ENCODE measurements around the gene HOMER2. TPM values are rescaled to one million over a fixed set of nuclear protein-coding genes. Genes with fewer than 3 reads are reported as not detected.
A peak's percentile ranks its signal among the peaks of the same experiment; 100 is the strongest.
"Not testable (repeated sequence)": the region's sequence is repeated elsewhere in the genome, so short reads cannot be mapped to it uniquely, and the experiment has no call there.

Gene HOMER2
- total RNA-seq, 1 donor from 2014 or later = 75.3 TPM

- Histone ChIP-seq H3K27me3 (ENCODE audit: control insufficient read depth, insufficient read depth, low read length) (no peaks in the 10 kb centered on the region), H3K36me3 (ENCODE audit: control insufficient read depth, insufficient read depth, low read length) (peaks cover 1% of the 10 kb centered on the region), H3K4me3 (ENCODE audit: low read depth, low read length) (no peak overlapping the region)
- TF ChIP-seq CTCF (IDR thresholded peaks at IDR 0.05; ENCODE audit: insufficient read depth, low read length, severe bottlenecking) = no peak
- FAIRE-seq = no peak
- DNase-seq (ENCODE audit: low read depth) = peak; percentile 69
Measured at GRCh38 chr15:82900511-82901060, 51.9 kb downstream of the HOMER2 start.

- DNase-seq (ENCODE audit: low read depth) = no peak
- peak; percentile 62 for FAIRE-seq
- Histone ChIP-seq H3K4me3 (ENCODE audit: low read depth, low read length) (no peak overlapping the region), H3K27me3 (ENCODE audit: control insufficient read depth, insufficient read depth, low read length) (no peaks in the 10 kb centered on the region), H3K36me3 (ENCODE audit: control insufficient read depth, insufficient read depth, low read length) (peaks cover 1% of the 10 kb centered on the region)
- TF ChIP-seq CTCF (IDR thresholded peaks at IDR 0.05; ENCODE audit: insufficient read depth, low read length, severe bottlenecking) = no peak
Measured at GRCh38 chr15:82898961-82899360, 53.6 kb downstream of the HOMER2 start.

GRCh38 chr15:82895983-82896382, 56.5 kb downstream of the HOMER2 start:
- no peak overlapping the region for H3K4me3 ChIP-seq (ENCODE audit: low read depth, low read length)
- DNase-seq (ENCODE audit: low read depth) = no peak
- FAIRE-seq = no peak
- H3K36me3 ChIP-seq (ENCODE audit: control insufficient read depth, insufficient read depth, low read length) = peaks cover 1% of the 10 kb centered on the region
- no peaks in the 10 kb centered on the region for H3K27me3 ChIP-seq (ENCODE audit: control insufficient read depth, insufficient read depth, low read length)
- no peak for TF ChIP-seq CTCF (IDR thresholded peaks at IDR 0.05; ENCODE audit: insufficient read depth, low read length, severe bottlenecking)

- peaks cover 3% of the 10 kb centered on the region for H3K36me3 ChIP-seq (ENCODE audit: control insufficient read depth, insufficient read depth, low read length)
- H3K4me3 ChIP-seq (ENCODE audit: low read depth, low read length) = no peak overlapping the region
- DNase-seq (ENCODE audit: low read depth) = no peak
- FAIRE-seq = no peak
- no peak for TF ChIP-seq CTCF (IDR thresholded peaks at IDR 0.05; ENCODE audit: insufficient read depth, low read length, severe bottlenecking)
- no peaks in the 10 kb centered on the region for H3K27me3 ChIP-seq (ENCODE audit: control insufficient read depth, insufficient read depth, low read length)
Measured at GRCh38 chr15:82894971-82895520, 57.5 kb downstream of the HOMER2 start.

- not testable (repeated sequence) for H3K36me3 ChIP-seq (ENCODE audit: control insufficient read depth, insufficient read depth, low read length); DNase-seq (ENCODE audit: low read depth); H3K27me3 ChIP-seq (ENCODE audit: control insufficient read depth, insufficient read depth, low read length); H3K4me3 ChIP-seq (ENCODE audit: low read depth, low read length); FAIRE-seq
Measured at GRCh38 chr15:82893473-82893872, 59.0 kb downstream of the HOMER2 start.

- Histone ChIP-seq H3K4me3 (ENCODE audit: low read depth, low read length) (no peak overlapping the region), H3K27me3 (ENCODE audit: control insufficient read depth, insufficient read depth, low read length) (no peaks in the 10 kb centered on the region), H3K36me3 (ENCODE audit: control insufficient read depth, insufficient read depth, low read length) (peaks cover 10% of the 10 kb centered on the region)
- FAIRE-seq (no peak), DNase-seq (ENCODE audit: low read depth) (no peak)
- no peak for TF ChIP-seq CTCF (IDR thresholded peaks at IDR 0.05; ENCODE audit: insufficient read depth, low read length, severe bottlenecking)
Measured at GRCh38 chr15:82892573-82892972, 59.9 kb downstream of the HOMER2 start.
